Transverse colon (tissue), 4 donors: ENCODE results near the gene WDR87. TPM values are rescaled to one million over a fixed set of nuclear protein-coding genes. Genes with fewer than 3 reads are reported as not detected.
A peak's percentile ranks its signal among the peaks of the same experiment; 100 is the strongest.

Experiments used
- DNase-seq: peaks from one replicate; pipeline ENCODE4 v3.0.0-alpha.2; 2019
- H3K27ac ChIP-seq, 4 donors: fragments of 200-600 bp; sonication (generic); 2 replicates each; pipeline ENCODE4 v1.5.1; 2016 to 2018; ENCODE audit warnings: inconsistent platforms in 4 of 4
- H3K27me3 ChIP-seq: fragments of 200-600 bp; sonication (generic); 2 replicates; pipeline ENCODE4 v1.5.1; 2017; ENCODE audit warnings: inconsistent platforms
- H3K36me3 ChIP-seq, 4 donors: fragments of 200-600 bp; sonication (generic); 2 replicates each; pipeline ENCODE4 v1.5.1; 2017 to 2019; ENCODE audit warnings: inconsistent platforms in 4 of 4
- H3K4me1 ChIP-seq, 4 donors: fragments of 200-600 bp; sonication (generic); 2 replicates each; pipeline ENCODE4 v1.5.1; 2017 to 2020; ENCODE audit warnings: inconsistent platforms in 4 of 4
- H3K4me3 ChIP-seq, 4 donors: fragments of 200-600 bp; sonication (generic); 1 replicate in 1 of 4; 2 replicates in 3 of 4; pipeline versions ENCODE4 v1.5.1 to v1.6.1; 2017 to 2019; ENCODE audit warnings: inconsistent platforms in 4 of 4
- H3K9me3 ChIP-seq, 2 donors: fragments of 200-600 bp; sonication (generic); 2 replicates each; pipeline ENCODE4 v1.5.1; 2017 to 2019; ENCODE audit warnings: inconsistent platforms in 2 of 2
- CTCF ChIP-seq, 5 experiments: fragments of 200-600 bp in 3 of 5; fragments of 450-650 bp in 2 of 5; sonication (generic) in 3 of 5; IDR thresholded peaks; 1 replicate in 2 of 5; 2 replicates in 3 of 5; pipeline ENCODE4 v1.5.1; 2016 to 2017; ENCODE audit warnings: antibody characterized with exemption in 5 of 5, inconsistent platforms in 3 of 5, mild to moderate bottlenecking in 2 of 5, moderate library complexity in 1 of 5
- EP300 ChIP-seq: sonication (generic); formaldehyde crosslinking; IDR thresholded peaks from one replicate; pipeline ENCODE4 v1.6.1; 2017; ENCODE audit warnings: antibody characterized with exemption, low read depth
- POLR2A ChIP-seq: fragments of 450-650 bp; IDR thresholded peaks from one replicate; pipeline ENCODE4 v1.6.1; 2016; ENCODE audit warnings: antibody characterized with exemption, mild to moderate bottlenecking, moderate library complexity
- POLR2AphosphoS5 ChIP-seq, 3 donors: sonication (generic); formaldehyde crosslinking; IDR thresholded peaks; one replicate each; pipeline ENCODE4 v1.6.1; 2016; ENCODE audit warnings: antibody characterized with exemption in 3 of 3
- WGBS, 2 donors: methylation state at CpG; one replicate each; pipeline ENCODE4 v1.1.5; 2018; ENCODE audit warnings: low coverage in 1 of 2; 5-methylcytosine and 5-hydroxymethylcytosine counted together
- in situ Hi-C, 4 donors: fragments of 200-750 bp; cut with MboI; loops; one replicate each; pipeline versions ENCODE4 v1.15.0 to v1.15.1; 2017; ENCODE audit warnings: low sequenced_read_pairs in 3 of 4, low pct_ligation_motif_present in 1 of 4, low pct_unique_long_range_greater_than_20kb in 1 of 4
- intact Hi-C: fragments of 100-400 bp; cut with DNase I; formaldehyde crosslinking; loops from one replicate; pipeline ENCODE4 v1.15.1; 2023; ENCODE audit warnings: low total_unique reads
- total RNA-seq, 4 donors: library from RNA; depleted of rRNA; stranded (reverse); fragments of >200 nt; gene quantifications; one replicate each; pipeline ENCODE4 v1.1.0, GENCODE V29; 2016

WDR87 gene
- total RNA-seq, 4 donors from 2014 or later = not detected

GRCh38 chr19:37906869-37907734, 708 bp upstream of the WDR87 start, which contains the start of gene SIPA1L3:
Gene SIPA1L3, plus strand, starts transcription at chr19:37907208. Its CDS starts 174,358 bp downstream, at chr19:38081566.
- Histone ChIP-seq H3K27ac (peak within 1 kb of the TSS; percentile 78 to 87 (median 85)), H3K4me3 (peak within 1 kb of the TSS; percentile 88 to 98 (median 96)), H3K9me3 (no peaks in the 10 kb centered on the region), H3K4me1 (peaks cover 4 to 18% (median 13%) of the 10 kb centered on the region in 4 donors), H3K27me3 (no peaks in the 10 kb centered on the region), H3K36me3 (no peaks in the 10 kb centered on the region)
- in situ Hi-C loops = loop anchor here in 3 of 4 donors (10.0 to 25.0 kb wide), 3 partner anchors 180 to 430 kb away; partner anchors contain the start of gene CATSPERG (in 3 of the 3)
- TF ChIP-seq POLR2A (peak; percentile 49), EP300 (no peak), POLR2AphosphoS5 (IDR thresholded peaks at IDR 0.05) (peak; percentile 69 to 83 (median 75)), CTCF (IDR thresholded peaks at IDR 0.05) (peak in 1 of 5 experiments; percentile 1)
- intact Hi-C loops = no loop called here
- 0% methylated on average over 92 of the region's 95 CpGs; no CpG with 5 or more reads in 1 of the 2 donors for WGBS, 2 donors
- DNase-seq = peak; percentile 97

- H3K9me3 ChIP-seq = no peaks in the 10 kb centered on the region
- intact Hi-C loops = no loop called here
- H3K27ac ChIP-seq = no peak overlapping the region
- no peak for TF ChIP-seq POLR2AphosphoS5 (IDR thresholded peaks at IDR 0.05)
- TF ChIP-seq CTCF (IDR thresholded peaks at IDR 0.05) = no peak
- no peak for TF ChIP-seq EP300
- no peak for TF ChIP-seq POLR2A
- no peaks in the 10 kb centered on the region for H3K27me3 ChIP-seq
- DNase-seq = no peak
- H3K4me3 ChIP-seq = no peak overlapping the region
- peaks cover under 1 to 12% (median 8%) of the 10 kb centered on the region in 4 donors for H3K4me1 ChIP-seq
- in situ Hi-C loops = loop anchor here in 3 of 4 donors (10.0 to 25.0 kb wide), 3 partner anchors 184 to 434 kb away; partner anchors contain the start of gene CATSPERG (in 3 of the 3)
- WGBS, 2 donors = 86 to 93% methylated on average over 2 of the region's 2 CpGs
- no peaks in the 10 kb centered on the region for H3K36me3 ChIP-seq
Observed at GRCh38 chr19:37903096-37903495, 3.3 kb downstream of the WDR87 start.

GRCh38 chr19:37902668-37903067, 3.7 kb downstream of the WDR87 start:
- in situ Hi-C loops = loop anchor here in 3 of 4 donors (10.0 to 25.0 kb wide), 3 partner anchors 185 to 435 kb away; partner anchors contain the start of gene CATSPERG (in 3 of the 3)
- intact Hi-C loops = no loop called here
- 0% methylated on average over 4 of the region's 4 CpGs; no CpG with 5 or more reads in 1 of the 2 donors for WGBS, 2 donors

More at GRCh38 chr19:37902668-37903067, 3.7 kb downstream of the WDR87 start:
- TF ChIP-seq POLR2AphosphoS5 (IDR thresholded peaks at IDR 0.05) = no peak
- no peak for TF ChIP-seq EP300
- TF ChIP-seq CTCF (IDR thresholded peaks at IDR 0.05) = peak; percentile 70 to 83 (median 81)
- TF ChIP-seq POLR2A = no peak
- Histone ChIP-seq H3K27me3 (no peaks in the 10 kb centered on the region), H3K4me3 (no peak overlapping the region), H3K27ac (no peak overlapping the region), H3K36me3 (no peaks in the 10 kb centered on the region), H3K4me1 (peaks cover 0 to 8% (median 3%) of the 10 kb centered on the region in 4 donors), H3K9me3 (no peaks in the 10 kb centered on the region)
- DNase-seq = peak; percentile 89
